Peyer's patch (tissue), 4 donors: ENCODE measurements around the gene YARS1.

Experiments
- POLR2A ChIP-seq, 2 donors: fragments of 450-650 bp; IDR thresholded peaks; one replicate each; pipeline ENCODE4 v1.5.1; 2017; ENCODE audit warnings: antibody characterized with exemption in 2 of 2, mild to moderate bottlenecking in 2 of 2, moderate library complexity in 2 of 2
- TF ChIP-seq, protein P1 (sequence below), 6 experiments: fragments of 450-650 bp in 4 of 6; fragments of 200-600 bp in 2 of 6; sonication (generic) in 1 of 6; IDR thresholded peaks; one replicate each; pipeline ENCODE4 v1.5.1; 2017 to 2019; ENCODE audit warnings: antibody characterized with exemption in 6 of 6, mild to moderate bottlenecking in 3 of 6, moderate library complexity in 1 of 6

DNA sequence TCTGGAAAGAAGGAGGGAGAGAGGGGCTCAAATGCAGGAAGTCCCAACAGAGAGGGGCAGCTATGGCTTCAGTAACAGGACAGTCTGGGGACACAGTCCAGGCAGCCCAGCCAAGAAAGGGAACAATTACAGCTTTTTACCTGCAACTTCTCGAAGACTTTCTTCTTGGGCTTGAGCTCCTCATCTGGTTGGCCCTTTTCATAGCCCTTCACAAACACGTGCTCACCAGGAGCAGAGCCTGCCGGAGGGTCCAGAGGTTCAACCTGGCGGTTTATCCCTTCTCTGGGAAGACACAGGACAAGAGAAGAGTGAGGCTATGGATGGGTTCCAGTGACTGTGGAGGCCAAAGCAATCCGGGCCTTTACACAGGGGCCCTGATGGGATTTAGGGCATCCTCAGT is 37.9 kb downstream of the YARS1 start:
- TF ChIP-seq, protein P1, sequence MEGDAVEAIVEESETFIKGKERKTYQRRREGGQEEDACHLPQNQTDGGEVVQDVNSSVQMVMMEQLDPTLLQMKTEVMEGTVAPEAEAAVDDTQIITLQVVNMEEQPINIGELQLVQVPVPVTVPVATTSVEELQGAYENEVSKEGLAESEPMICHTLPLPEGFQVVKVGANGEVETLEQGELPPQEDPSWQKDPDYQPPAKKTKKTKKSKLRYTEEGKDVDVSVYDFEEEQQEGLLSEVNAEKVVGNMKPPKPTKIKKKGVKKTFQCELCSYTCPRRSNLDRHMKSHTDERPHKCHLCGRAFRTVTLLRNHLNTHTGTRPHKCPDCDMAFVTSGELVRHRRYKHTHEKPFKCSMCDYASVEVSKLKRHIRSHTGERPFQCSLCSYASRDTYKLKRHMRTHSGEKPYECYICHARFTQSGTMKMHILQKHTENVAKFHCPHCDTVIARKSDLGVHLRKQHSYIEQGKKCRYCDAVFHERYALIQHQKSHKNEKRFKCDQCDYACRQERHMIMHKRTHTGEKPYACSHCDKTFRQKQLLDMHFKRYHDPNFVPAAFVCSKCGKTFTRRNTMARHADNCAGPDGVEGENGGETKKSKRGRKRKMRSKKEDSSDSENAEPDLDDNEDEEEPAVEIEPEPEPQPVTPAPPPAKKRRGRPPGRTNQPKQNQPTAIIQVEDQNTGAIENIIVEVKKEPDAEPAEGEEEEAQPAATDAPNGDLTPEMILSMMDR (IDR thresholded peaks at IDR 0.05): no peak
- no peak for TF ChIP-seq POLR2A (IDR thresholded peaks at IDR 0.05)
